UCSD-AML1 (cell line): ENCODE data around the gene THSD7B.
"Not testable (repeated sequence)": the region's sequence is repeated elsewhere in the genome, so short reads cannot be mapped to it uniquely, and the experiment has no call there.

ENCODE experiments used
- DNase-seq: peaks from one replicate; lab custom pipeline; 2025; ENCODE audit not compliant: unreplicated experiment; lab: John Stamatoyannopoulos, UW

THSD7B gene

GRCh38 chr2:136935119-136935518, 169.8 kb downstream of the THSD7B start:
- DNase-seq = no peak

- DNase-seq = no peak
Measured at GRCh38 chr2:136956050-136956449, 190.7 kb downstream of the THSD7B start.

GRCh38 chr2:136957044-136957443, 191.7 kb downstream of the THSD7B start:
- no peak for DNase-seq

GRCh38 chr2:136962105-136962725, 196.9 kb downstream of the THSD7B start:
- DNase-seq = no peak

GRCh38 chr2:136966485-136966884, 201.1 kb downstream of the THSD7B start:
- no peak for DNase-seq

GRCh38 chr2:136980303-136980702, 215.0 kb downstream of the THSD7B start:
- DNase-seq = no peak

GRCh38 chr2:136981689-136982088, 216.3 kb downstream of the THSD7B start:
- DNase-seq = not testable (repeated sequence)

- no peak for DNase-seq
Measured at GRCh38 chr2:136985044-136985443, 219.7 kb downstream of the THSD7B start.

- DNase-seq = no peak
Measured at GRCh38 chr2:136986605-136987221, 221.4 kb downstream of the THSD7B start.

GRCh38 chr2:136990316-136990715, 225.0 kb downstream of the THSD7B start:
- DNase-seq = no peak

- no peak for DNase-seq
Measured at GRCh38 chr2:136994793-136995192, 229.4 kb downstream of the THSD7B start.

GRCh38 chr2:136997557-136997956, 232.2 kb downstream of the THSD7B start:
- DNase-seq = no peak

GRCh38 chr2:137000811-137001210, 235.5 kb downstream of the THSD7B start:
- DNase-seq = no peak

- no peak for DNase-seq
Measured at GRCh38 chr2:137002896-137003295, 237.6 kb downstream of the THSD7B start.

GRCh38 chr2:137005210-137005609, 239.9 kb downstream of the THSD7B start:
- DNase-seq = no peak

GRCh38 chr2:137007938-137008337, 242.6 kb downstream of the THSD7B start:
- DNase-seq = no peak

- DNase-seq = no peak
Measured at GRCh38 chr2:137009953-137010352, 244.6 kb downstream of the THSD7B start.

- DNase-seq = no peak
Measured at GRCh38 chr2:137020452-137021196, 255.3 kb downstream of the THSD7B start.

GRCh38 chr2:137021763-137022162, 256.4 kb downstream of the THSD7B start:
- no peak for DNase-seq

- no peak for DNase-seq
Measured at GRCh38 chr2:137023205-137023604, 257.9 kb downstream of the THSD7B start.

- no peak for DNase-seq
Measured at GRCh38 chr2:137031731-137032130, 266.4 kb downstream of the THSD7B start.

- DNase-seq = no peak
Measured at GRCh38 chr2:137036619-137037018, 271.3 kb downstream of the THSD7B start.
